GM18499 (cell line): Measurements from ENCODE around the gene PNPLA8.

Source experiments
- ATAC-seq: cut with Tn5 transposase; IDR thresholded peaks from one replicate; pipeline ENCODE4 v1.9.1; 2021; ENCODE audit warnings: moderate number of reproducible peaks; ENCODE audit not compliant: insufficient read depth, unreplicated experiment

PNPLA8 gene

DNA sequence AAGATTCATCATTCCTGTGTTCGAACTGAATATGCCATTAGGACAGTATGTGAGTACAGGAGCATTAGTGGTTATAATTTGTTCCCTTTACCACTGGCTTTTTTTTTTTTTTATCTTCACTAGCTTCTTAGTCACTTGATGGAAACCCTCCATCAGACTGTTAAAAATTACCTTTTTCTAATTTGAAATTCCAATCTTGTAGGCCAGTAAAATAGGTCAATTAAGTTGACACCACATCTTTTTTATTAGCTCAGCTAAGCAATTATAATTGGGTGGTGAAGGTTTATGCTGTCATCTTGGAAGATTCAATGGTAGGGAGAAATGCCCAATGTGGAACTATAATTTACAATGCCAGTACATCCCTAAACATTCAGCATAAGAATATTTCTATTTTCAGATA, 75.8 kb downstream of the PNPLA8 start:
- no peak for ATAC-seq

GRCh38 chr7:108449521-108449920, 76.4 kb downstream of the PNPLA8 start:
- no peak for ATAC-seq

DNA sequence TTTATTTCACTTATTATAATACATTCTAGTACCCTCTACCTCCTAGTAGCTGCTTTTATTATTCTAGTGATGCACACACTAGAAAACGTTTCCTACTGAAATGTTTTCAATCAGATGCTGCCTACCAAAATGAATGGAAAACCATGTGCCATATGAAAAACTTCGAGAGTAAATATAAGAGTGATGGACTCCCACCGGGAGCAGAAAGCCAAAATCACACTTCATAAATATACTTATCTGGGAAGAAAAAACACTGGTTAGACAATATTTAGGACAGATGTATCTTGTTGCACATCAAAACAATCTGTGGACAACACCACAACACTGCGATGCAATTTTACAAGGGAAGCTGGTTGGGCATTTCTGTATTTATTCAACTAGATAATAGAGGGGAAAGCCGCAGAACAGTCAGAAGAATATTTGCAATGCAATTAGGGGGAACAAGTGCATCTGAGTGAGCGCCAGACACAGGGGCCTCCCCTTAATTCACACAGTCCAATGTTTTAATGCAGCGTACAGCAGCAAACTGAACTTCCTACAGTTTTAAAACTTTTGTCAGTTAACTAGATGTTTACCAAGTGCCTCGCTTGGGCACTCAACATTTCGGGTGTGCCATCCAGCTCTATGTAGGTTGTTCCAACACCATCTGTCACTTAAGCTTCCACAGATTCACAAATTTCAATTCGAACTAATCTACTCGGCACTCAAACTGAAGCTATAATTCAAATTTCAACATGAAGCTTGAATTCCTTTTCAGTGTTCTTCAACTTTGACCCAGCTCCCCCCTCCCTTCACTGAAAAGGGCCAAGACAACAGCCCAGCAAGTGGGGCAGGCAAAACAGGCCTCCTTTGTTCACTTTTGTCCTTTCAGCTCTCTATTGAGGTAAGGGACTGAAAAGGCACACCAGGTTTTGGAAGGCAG, 77.1 kb downstream of the PNPLA8 start:
- no peak for ATAC-seq

GRCh38 chr7:108442039-108442568, 83.8 kb downstream of the PNPLA8 start:
- no peak for ATAC-seq

GRCh38 chr7:108441392-108441955, 84.5 kb downstream of the PNPLA8 start:
- ATAC-seq = no peak

DNA sequence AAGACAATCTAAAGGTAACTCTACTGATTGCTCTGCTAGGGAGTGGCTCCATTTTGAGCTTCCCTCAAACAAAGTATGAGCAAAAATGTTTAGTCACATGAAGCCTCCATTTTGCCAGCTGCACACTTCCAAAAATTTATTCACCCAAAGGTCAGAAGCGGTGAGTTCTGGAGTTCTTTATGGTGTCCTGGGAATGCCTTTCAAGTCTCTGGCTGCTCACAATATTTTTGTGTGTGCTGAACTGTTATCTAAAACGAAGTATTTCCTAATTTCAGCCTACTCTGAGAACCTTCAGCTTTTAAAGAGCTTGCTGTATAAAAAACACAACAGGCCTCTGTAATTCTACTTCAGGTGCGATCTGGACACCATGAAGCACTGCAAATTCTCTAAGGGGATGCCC, 85.3 kb downstream of the PNPLA8 start:
- no peak for ATAC-seq

DNA sequence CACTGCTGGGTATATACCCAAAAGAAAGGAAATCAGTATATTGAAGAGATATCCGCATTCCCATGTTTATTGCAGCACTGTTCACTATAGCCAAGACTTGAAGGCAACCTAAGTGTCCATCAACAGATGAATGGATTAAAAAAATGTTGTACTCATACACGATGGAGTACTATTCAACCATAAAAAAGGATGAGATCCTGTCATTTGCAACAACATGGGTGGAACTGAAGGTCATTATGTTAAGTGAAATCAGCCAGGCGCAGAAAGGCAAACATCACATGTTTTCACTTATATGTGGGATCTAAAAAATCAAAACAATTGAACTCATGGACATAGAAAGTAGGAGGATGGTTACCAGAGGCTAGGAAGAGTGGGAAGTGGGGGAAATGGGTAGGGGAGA, 89.0 kb downstream of the PNPLA8 start:
- no peak for ATAC-seq

DNA sequence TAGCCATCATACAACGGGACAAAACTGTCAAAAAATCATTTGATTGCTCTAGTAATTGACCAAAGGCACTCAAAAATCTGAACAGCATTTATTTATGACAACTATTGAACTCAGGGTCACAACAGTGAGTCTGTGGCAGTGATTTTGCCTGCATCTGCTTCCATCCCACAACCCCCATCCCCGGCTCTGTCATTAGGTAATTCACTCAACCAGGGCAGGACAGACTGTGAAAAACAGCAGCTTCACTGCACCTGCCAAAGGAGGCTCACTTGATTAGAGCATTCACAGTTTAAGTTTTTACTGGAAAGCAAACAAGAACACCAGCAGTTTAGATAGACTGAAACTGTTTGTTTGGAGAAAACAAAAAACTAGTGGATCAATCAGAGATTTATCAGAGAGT, 91.9 kb downstream of the PNPLA8 start:
- ATAC-seq = no peak

- ATAC-seq = no peak
Observed at GRCh38 chr7:108431099-108431498, 94.8 kb downstream of the PNPLA8 start.

DNA sequence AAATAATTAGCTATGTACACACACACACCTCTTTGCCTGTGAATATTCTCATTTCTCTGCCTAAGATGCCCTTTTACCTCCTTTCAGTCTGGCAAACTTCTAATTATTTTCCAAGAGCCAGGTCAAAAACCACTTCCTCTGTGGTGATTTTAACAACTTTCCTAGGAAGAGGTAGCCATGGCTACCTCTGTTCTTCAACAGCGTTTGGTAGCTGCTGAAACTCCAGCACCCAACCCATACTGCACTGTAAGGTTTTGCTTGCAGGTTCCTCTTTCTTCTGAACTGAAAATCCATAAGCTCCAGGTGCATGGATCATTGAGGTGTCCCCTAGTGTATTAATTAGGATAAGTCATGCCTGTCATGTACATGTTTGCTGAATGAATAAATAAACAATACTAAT, 95.3 kb downstream of the PNPLA8 start:
- ATAC-seq = no peak

DNA sequence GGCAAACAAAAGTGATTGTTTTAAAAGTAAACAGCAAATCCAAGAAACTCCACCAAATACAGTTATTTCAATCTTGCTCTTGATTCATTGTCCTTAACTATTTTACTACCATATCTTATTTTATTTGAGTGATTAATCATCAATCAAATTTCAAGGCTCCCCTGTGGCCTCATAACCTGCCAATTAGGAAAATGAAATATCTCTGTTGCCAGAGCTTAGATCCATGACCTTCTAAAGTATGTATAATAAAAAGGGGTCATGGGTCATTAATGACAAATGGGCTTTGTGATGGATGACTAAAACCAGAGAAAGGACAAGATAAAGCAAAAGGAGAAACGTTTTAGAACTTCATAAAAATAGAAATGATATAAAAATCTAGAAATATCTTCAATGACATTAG, 98.2 kb downstream of the PNPLA8 start:
- ATAC-seq = no peak

DNA sequence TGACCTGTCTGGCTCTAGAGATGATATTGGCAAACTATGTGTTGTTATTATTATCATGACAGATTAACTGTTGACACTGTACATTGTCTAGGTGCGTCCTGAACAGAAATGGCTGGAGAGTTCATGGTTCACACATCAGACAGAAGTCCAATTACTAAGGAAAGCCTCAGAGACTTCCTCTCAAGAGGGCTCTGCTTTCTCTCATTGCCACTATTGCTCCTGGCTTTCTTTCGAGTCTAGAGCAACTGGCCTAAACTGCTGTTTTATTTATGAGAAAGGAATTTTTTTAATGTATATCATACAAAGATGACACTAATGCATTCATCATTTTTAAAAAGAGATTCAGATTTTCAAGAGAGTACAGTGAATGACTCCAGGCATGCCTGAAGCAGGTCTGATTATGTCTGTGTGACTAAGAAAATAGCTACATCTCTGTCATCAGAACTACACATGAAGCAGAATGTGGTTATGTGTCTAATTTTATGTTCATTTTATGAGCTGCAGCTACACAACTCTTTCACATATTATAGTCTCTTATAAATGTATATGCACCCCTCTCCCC, 100.1 kb downstream of the PNPLA8 start:
- no peak for ATAC-seq

GRCh38 chr7:108424013-108424412, 101.9 kb downstream of the PNPLA8 start:
- ATAC-seq = no peak

DNA sequence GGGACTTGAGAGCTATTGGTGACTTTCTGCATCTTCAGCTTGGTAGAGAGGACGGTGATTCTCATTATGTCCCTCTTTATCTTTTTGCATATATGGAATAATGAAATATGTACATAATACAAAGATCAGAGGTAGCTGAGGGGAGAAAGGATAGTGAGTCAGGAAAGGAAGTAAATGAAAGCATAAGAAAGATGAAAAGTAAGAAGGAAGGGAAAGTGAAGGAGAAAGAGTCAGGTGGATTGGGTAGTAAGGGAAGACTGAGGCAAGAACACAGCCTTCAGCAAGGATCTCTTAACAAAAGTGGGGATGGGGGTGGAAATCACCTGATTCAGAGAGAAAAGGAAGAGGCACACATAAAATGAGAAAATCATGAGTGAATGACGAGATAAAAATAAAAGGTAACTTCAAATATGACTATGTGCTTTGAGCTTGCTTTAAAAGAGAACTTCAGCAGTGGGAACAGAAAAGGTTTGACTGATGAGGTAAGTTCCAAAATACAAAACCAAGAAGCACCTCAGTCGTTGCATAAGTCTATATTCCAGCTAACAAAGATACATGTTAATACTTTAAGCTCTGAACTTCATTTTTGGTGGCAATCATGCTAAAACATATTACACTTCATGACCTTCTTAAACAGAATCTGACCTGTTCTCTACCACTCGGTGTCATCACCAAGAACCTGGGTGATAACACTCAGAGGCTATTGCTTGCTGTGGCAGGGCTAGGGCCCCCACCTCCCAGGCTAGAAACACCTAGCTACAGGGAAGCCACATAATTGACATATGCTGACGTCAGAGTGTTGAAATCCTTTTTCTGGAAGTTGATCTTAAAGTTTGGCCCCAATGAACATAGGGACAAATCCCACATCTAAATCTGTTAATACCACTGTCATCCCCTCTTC, 102.6 kb downstream of the PNPLA8 start:
- ATAC-seq = no peak

GRCh38 chr7:108421720-108422331, 104.1 kb downstream of the PNPLA8 start:
- ATAC-seq = no peak
